Measurements from ENCODE around the gene GALNT10.

Gene GALNT10

GRCh38 chr5:154203798-154204578 lies 13.5 kb downstream of the GALNT10 start:
- DNase-seq (ENCODE audit: low spot score) (no peak), FAIRE-seq (no peak)

- FAIRE-seq, result no peak
- no peak for DNase-seq (ENCODE audit: low spot score)
These were observed 15.0 kb downstream of the GALNT10 start for GRCh38 chr5:154205441-154206117.

GRCh38 chr5:154206311-154206710 lies 15.8 kb downstream of the GALNT10 start:
- no peak for FAIRE-seq
- DNase-seq (ENCODE audit: low spot score), result no peak

GRCh38 chr5:154207204-154207603 lies 16.7 kb downstream of the GALNT10 start:
- DNase-seq (ENCODE audit: low spot score) (no peak), FAIRE-seq (no peak)

- DNase-seq (ENCODE audit: low spot score), result no peak
- FAIRE-seq, result no peak
These were observed 19.1 kb downstream of the GALNT10 start for GRCh38 chr5:154209591-154210081.

GRCh38 chr5:154210163-154210562 lies 19.6 kb downstream of the GALNT10 start:
- no peak for FAIRE-seq

GRCh38 chr5:154211641-154212390 lies 21.3 kb downstream of the GALNT10 start:
- peak; percentile 84 for FAIRE-seq
- DNase-seq (ENCODE audit: low spot score), result peak; percentile 89

More at GRCh38 chr5:154210163-154210562, 19.6 kb downstream of the GALNT10 start:
- DNase-seq (ENCODE audit: low spot score), result no peak

GRCh38 chr5:154213592-154213991 lies 23.1 kb downstream of the GALNT10 start:
- FAIRE-seq, result no peak

GRCh38 chr5:154214371-154215106 lies 24.0 kb downstream of the GALNT10 start:
- peak; percentile 71 for DNase-seq (ENCODE audit: low spot score)
- peak; percentile 88 for FAIRE-seq

More at GRCh38 chr5:154213592-154213991, 23.1 kb downstream of the GALNT10 start:
- DNase-seq (ENCODE audit: low spot score), result no peak

GRCh38 chr5:154215571-154216325 lies 25.2 kb downstream of the GALNT10 start:
- DNase-seq (ENCODE audit: low spot score) (no peak), FAIRE-seq (no peak)

GRCh38 chr5:154217462-154217861 lies 26.9 kb downstream of the GALNT10 start:
- no peak for FAIRE-seq
- no peak for DNase-seq (ENCODE audit: low spot score)

GRCh38 chr5:154218786-154219185 lies 28.3 kb downstream of the GALNT10 start:
- FAIRE-seq (no peak), DNase-seq (ENCODE audit: low spot score) (no peak)

GRCh38 chr5:154220625-154221024 lies 30.1 kb downstream of the GALNT10 start:
- DNase-seq (ENCODE audit: low spot score) (peak; percentile 74), FAIRE-seq (peak; percentile 83)

GRCh38 chr5:154221371-154221896 lies 30.9 kb downstream of the GALNT10 start:
- DNase-seq (ENCODE audit: low spot score), result peak; percentile 97

GRCh38 chr5:154222414-154222813 lies 31.9 kb downstream of the GALNT10 start:
- FAIRE-seq, result no peak
- no peak for DNase-seq (ENCODE audit: low spot score)

More at GRCh38 chr5:154221371-154221896, 30.9 kb downstream of the GALNT10 start:
- peak; percentile 95 for FAIRE-seq

GRCh38 chr5:154223320-154223719 lies 32.8 kb downstream of the GALNT10 start:
- FAIRE-seq, result no peak
- DNase-seq (ENCODE audit: low spot score), result no peak

- DNase-seq (ENCODE audit: low spot score) (no peak), FAIRE-seq (no peak)
These were observed 36.6 kb downstream of the GALNT10 start for GRCh38 chr5:154227090-154227489.

GRCh38 chr5:154228696-154229095 lies 38.2 kb downstream of the GALNT10 start:
- DNase-seq (ENCODE audit: low spot score), result no peak
- no peak for FAIRE-seq

- FAIRE-seq (no peak), DNase-seq (ENCODE audit: low spot score) (no peak)
These were observed 40.0 kb downstream of the GALNT10 start for GRCh38 chr5:154230526-154230925.

- DNase-seq (ENCODE audit: low spot score) (no peak), FAIRE-seq (no peak)
These were observed 44.0 kb downstream of the GALNT10 start for GRCh38 chr5:154234551-154234950.

All from RCC 7860 (cell line).